Keratinocyte (primary cell): Measurements from ENCODE around the gene MTMR3. TPM values are rescaled to one million over a fixed set of nuclear protein-coding genes. Genes with fewer than 3 reads are reported as not detected.

Experiments
- DNase-seq: peaks from one replicate; pipeline ENCODE4 v3.0.0-alpha.2; 2011; ENCODE audit warnings: low read depth, missing footprints, low spot score
- FAIRE-seq: peaks from 2 replicates; lab custom pipeline; 2011; peaks lifted over from hg19 to GRCh38; lab: Jason Lieb, UNC
- H2AFZ ChIP-seq: 2 replicates; pipeline ENCODE4 v1.6.0; 2012; ENCODE audit warnings: low read length, control low read depth, inconsistent platforms; ENCODE audit not compliant: control insufficient read depth
- H3K27ac ChIP-seq: 2 replicates; pipeline ENCODE4 v1.5.1; 2011; ENCODE audit warnings: low read length; ENCODE audit not compliant: control insufficient read depth, insufficient read depth
- H3K27me3 ChIP-seq: 3 replicates; pipeline ENCODE4 v1.6.0; 2011; ENCODE audit warnings: low read length; ENCODE audit not compliant: control insufficient read depth, insufficient read depth; ENCODE audit errors: extremely low read depth
- H3K36me3 ChIP-seq, 2 experiments: 2 replicates in 1 of 2; 3 replicates in 1 of 2; pipeline ENCODE4 v1.5.1; 2011; ENCODE audit warnings: low read length in 2 of 2, mild to moderate bottlenecking in 1 of 2; ENCODE audit not compliant: control insufficient read depth in 2 of 2, insufficient read depth in 2 of 2; ENCODE audit errors: extremely low read depth in 1 of 2
- H3K4me1 ChIP-seq: 3 replicates; pipeline ENCODE4 v1.5.1; 2011; ENCODE audit warnings: low read length; ENCODE audit not compliant: control insufficient read depth, insufficient read depth; ENCODE audit errors: extremely low read depth
- H3K4me2 ChIP-seq: 3 replicates; pipeline ENCODE4 v1.6.0; 2011; ENCODE audit warnings: low read depth, low read length; ENCODE audit not compliant: control insufficient read depth, insufficient read depth; ENCODE audit errors: extremely low read depth
- H3K4me3 ChIP-seq, 3 experiments: fragments of 200-600 bp in 1 of 3; sonication (generic) in 1 of 3; 2 replicates in 2 of 3; 3 replicates in 1 of 3; pipeline ENCODE4 v1.5.1; 2011 to 2016; ENCODE audit warnings: low read length in 3 of 3, mild to moderate bottlenecking in 3 of 3, control low read depth in 2 of 3, inconsistent platforms in 1 of 3, low read depth in 1 of 3, mixed read lengths in 1 of 3, mixed run types in 1 of 3, moderate library complexity in 1 of 3; ENCODE audit not compliant: control insufficient read depth in 2 of 3, insufficient read depth in 2 of 3; ENCODE audit errors: extremely low read depth in 1 of 3
- H3K79me2 ChIP-seq: 2 replicates; pipeline ENCODE4 v1.6.0; 2012; ENCODE audit warnings: low read length; ENCODE audit not compliant: control insufficient read depth, insufficient read depth
- H3K9ac ChIP-seq: 3 replicates; pipeline ENCODE4 v1.6.0; 2011; ENCODE audit warnings: low read length; ENCODE audit not compliant: control insufficient read depth, insufficient read depth; ENCODE audit errors: extremely low read depth
- H3K9me1 ChIP-seq: 3 replicates; pipeline ENCODE4 v1.6.0; 2011; ENCODE audit warnings: low read length; ENCODE audit not compliant: control insufficient read depth, insufficient read depth; ENCODE audit errors: extremely low read depth
- H3K9me3 ChIP-seq: 2 replicates; pipeline ENCODE4 v1.5.1; 2012; ENCODE audit warnings: low read depth, low read length; ENCODE audit not compliant: control insufficient read depth
- H4K20me1 ChIP-seq: 3 replicates; pipeline ENCODE4 v1.6.0; 2011; ENCODE audit warnings: low read length; ENCODE audit not compliant: control insufficient read depth, insufficient read depth; ENCODE audit errors: extremely low read depth
- EZH2 ChIP-seq: IDR thresholded peaks from one replicate; pipeline ENCODE4 v1.6.1; 2012; ENCODE audit warnings: inconsistent platforms, mild to moderate bottlenecking, low read length, moderate library complexity
- dilution Hi-C: fragments of 300-500 bp; cut with MboI; formaldehyde crosslinking; loops from one replicate; pipeline ENCODE4 v1.7.0; 2020; ENCODE audit warnings: low sequenced_read_pairs; ENCODE audit not compliant: extremely low pct_ligation_motif_present
- polyA plus RNA-seq, 5 experiments: library from polyadenylated mRNA; depleted of rRNA in 3 of 5; stranded (reverse) in 3 of 5; stranded (forward) in 1 of 5; unstranded in 1 of 5; fragments of >200 nt; gene quantifications; 1 replicate in 1 of 5; 2 replicates in 3 of 5; 3 replicates in 1 of 5; pipeline versions ENCODE4 v1.2.1 to v1.2.3, GENCODE V29; 2011 to 2012; ENCODE audit warnings: missing spikeins in 2 of 5, low read depth in 1 of 5, low replicate concordance in 1 of 5
- TF ChIP-seq, protein P1 (sequence below), 3 experiments: IDR thresholded peaks in 1 of 3; conservative IDR thresholded peaks in 1 of 3; optimal IDR thresholded peaks in 1 of 3; 2 replicates in 2 of 3; 3 replicates in 1 of 3; pipeline versions ENCODE3 to v1.5.1; 2011; ENCODE audit warnings: low read length in 3 of 3, mild to moderate bottlenecking in 3 of 3, moderate library complexity in 2 of 3, control low read depth in 1 of 3, inconsistent platforms in 1 of 3; ENCODE audit not compliant: insufficient read depth in 2 of 3; ENCODE audit errors: extremely low read depth in 1 of 3

The MTMR3 gene
- polyA plus RNA-seq, 1 donor (not counting 4 experiments of a cell fraction or from before 2014, with no cell fraction given) = 16.5 TPM

DNA sequence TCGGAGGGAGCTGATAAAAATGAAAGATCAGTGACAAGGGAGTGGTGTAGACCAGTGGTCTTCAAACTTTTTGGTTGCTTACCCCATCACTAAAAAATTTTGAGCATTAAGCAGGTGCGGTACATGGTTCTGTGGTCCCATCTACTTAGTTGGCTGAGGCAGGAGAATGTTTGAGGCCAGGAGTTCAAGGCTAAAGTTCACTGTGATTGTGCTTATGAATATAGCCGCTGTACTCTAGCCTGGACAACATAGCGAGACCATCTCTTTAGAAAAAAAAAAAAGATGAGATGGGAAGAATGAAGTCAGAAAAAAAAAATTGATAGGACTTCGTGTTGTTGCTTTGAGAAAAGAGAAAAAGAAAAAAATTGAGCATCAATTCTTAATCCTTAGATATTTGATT lies 7.8 kb downstream of the MTMR3 start:
- H3K27ac ChIP-seq = no peak overlapping the region
- no peak for TF ChIP-seq EZH2
- TF ChIP-seq, protein P1, sequence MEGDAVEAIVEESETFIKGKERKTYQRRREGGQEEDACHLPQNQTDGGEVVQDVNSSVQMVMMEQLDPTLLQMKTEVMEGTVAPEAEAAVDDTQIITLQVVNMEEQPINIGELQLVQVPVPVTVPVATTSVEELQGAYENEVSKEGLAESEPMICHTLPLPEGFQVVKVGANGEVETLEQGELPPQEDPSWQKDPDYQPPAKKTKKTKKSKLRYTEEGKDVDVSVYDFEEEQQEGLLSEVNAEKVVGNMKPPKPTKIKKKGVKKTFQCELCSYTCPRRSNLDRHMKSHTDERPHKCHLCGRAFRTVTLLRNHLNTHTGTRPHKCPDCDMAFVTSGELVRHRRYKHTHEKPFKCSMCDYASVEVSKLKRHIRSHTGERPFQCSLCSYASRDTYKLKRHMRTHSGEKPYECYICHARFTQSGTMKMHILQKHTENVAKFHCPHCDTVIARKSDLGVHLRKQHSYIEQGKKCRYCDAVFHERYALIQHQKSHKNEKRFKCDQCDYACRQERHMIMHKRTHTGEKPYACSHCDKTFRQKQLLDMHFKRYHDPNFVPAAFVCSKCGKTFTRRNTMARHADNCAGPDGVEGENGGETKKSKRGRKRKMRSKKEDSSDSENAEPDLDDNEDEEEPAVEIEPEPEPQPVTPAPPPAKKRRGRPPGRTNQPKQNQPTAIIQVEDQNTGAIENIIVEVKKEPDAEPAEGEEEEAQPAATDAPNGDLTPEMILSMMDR (optimal IDR thresholded peaks at IDR 0.05 in 1 of 3, IDR thresholded peaks at IDR 0.05 in 1 of 3, conservative IDR thresholded peaks at IDR 0.05 in 1 of 3; ENCODE audit: extremely low read depth in 1 of 3, insufficient read depth in 2 of 3, low read length in 3 of 3) = no peak
- no peaks in the 10 kb centered on the region for H3K36me3 ChIP-seq
- dilution Hi-C loops = no loop called here
- H3K9me1 ChIP-seq = no peaks in the 10 kb centered on the region
- H3K4me1 ChIP-seq = peaks cover 2% of the 10 kb centered on the region
- no peaks in the 10 kb centered on the region for H3K9me3 ChIP-seq
- no peak overlapping the region for H3K4me2 ChIP-seq
- H3K9ac ChIP-seq = no peak overlapping the region
- no peak overlapping the region for H3K4me3 ChIP-seq
- no peaks in the 10 kb centered on the region for H4K20me1 ChIP-seq
- no peak overlapping the region for H2AFZ ChIP-seq
- peaks cover 86% of the 10 kb centered on the region for H3K79me2 ChIP-seq
- DNase-seq = no peak
- no peak for FAIRE-seq
- no peaks in the 10 kb centered on the region for H3K27me3 ChIP-seq

DNA sequence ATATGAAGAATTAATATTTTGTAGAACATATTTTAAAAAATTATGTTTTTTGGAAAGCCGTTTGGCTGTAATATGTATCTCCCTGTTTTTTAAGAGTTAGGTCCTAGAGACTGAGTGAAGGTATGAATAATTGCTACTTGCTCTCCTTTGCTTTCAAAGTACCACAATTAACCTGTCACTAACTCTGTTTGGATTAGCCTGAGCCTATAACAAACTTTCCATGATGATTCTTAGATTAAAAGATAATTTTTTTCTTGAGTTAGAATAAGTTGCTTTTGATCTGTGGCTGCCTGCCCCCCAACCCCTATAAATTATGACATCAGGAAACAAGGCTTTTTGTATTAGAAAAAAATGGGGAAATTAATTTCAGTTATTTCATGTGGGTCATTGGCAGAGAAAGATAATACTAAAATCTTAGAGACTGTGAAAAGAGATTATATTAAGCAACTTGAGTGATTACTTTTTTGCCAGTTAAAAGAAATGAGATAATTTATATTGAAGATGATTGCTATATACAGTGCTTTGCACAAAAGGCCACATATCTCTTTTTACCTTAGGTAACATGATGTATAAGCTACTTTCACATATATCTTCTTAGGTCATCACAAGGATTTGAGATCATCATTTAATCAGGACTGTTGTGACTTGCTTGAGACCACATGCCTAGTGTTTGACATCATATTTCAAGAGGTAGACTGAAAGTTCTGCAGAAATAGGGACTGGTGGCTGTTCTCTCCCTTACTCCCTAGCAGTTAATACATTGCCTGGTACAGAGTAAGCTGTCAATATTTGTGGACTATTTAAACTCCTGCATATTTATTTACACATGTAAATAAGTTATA lies 9.6 kb downstream of the MTMR3 start:
- FAIRE-seq (no peak), DNase-seq (no peak)
- no peak overlapping the region for H3K27ac ChIP-seq

More for the DNA sequence above, 9.6 kb downstream of the MTMR3 start:
- dilution Hi-C loops = no loop called here
- TF ChIP-seq, protein P1 (optimal IDR thresholded peaks at IDR 0.05 in 1 of 3, IDR thresholded peaks at IDR 0.05 in 1 of 3, conservative IDR thresholded peaks at IDR 0.05 in 1 of 3; ENCODE audit: extremely low read depth in 1 of 3, insufficient read depth in 2 of 3, low read length in 3 of 3) = no peak
- no peak for TF ChIP-seq EZH2
- no peaks in the 10 kb centered on the region for H3K27me3 ChIP-seq
- no peaks in the 10 kb centered on the region for H3K36me3 ChIP-seq
- H3K79me2 ChIP-seq = peaks cover 83% of the 10 kb centered on the region
- no peaks in the 10 kb centered on the region for H3K9me3 ChIP-seq
- H4K20me1 ChIP-seq = no peaks in the 10 kb centered on the region
- no peak overlapping the region for H3K4me3 ChIP-seq
- H3K4me1 ChIP-seq = no peaks in the 10 kb centered on the region
- H3K9me1 ChIP-seq = no peaks in the 10 kb centered on the region
- H2AFZ ChIP-seq = no peak overlapping the region
- no peak overlapping the region for H3K9ac ChIP-seq
- no peak overlapping the region for H3K4me2 ChIP-seq
